HepG2 (cell line): Measurements from ENCODE around the gene TSC22D3. TPM values are rescaled to one million over a fixed set of nuclear protein-coding genes. Genes with fewer than 3 reads are reported as not detected.
A peak's percentile ranks its signal among the peaks of the same experiment; 100 is the strongest.

Experiments used
- ATAC-seq: fragments of 200-7000 bp; cut with Tn5 transposase; 3 replicates; pipeline ENCODE4 v1.9.1; 2020; ENCODE audit warnings: mild to moderate bottlenecking, moderate library complexity
- BruUV-seq: library from RNA; stranded (reverse); fragments of 400-500 nt; replicated peaks from 2 replicates; lab custom pipeline; 2021; lab: Mats Ljungman, UMichigan
- CTCF ChIA-PET: fragments of 300-600 bp; formaldehyde crosslinking; extraction: SDS; loops from one replicate; lab custom pipeline; 2021; ENCODE audit warnings: low total read pairs, inconsistent platforms, low intra/inter-chr PET ratio; lab: Yijun Ruan, JAX
- POLR2A ChIA-PET: fragments of 350-600 bp; sonication (Branson Sonifier 250); formaldehyde crosslinking; loops from one replicate; lab custom pipeline; 2020; ENCODE audit warnings: antibody characterized with exemption, inconsistent platforms; lab: Yijun Ruan, JAX
- DNase-seq: peaks from one replicate; pipeline ENCODE4 v3.0.0-alpha.2; 2015; ENCODE audit warnings: low spot score
- FAIRE-seq: peaks from 3 replicates; lab custom pipeline; 2011; peaks lifted over from hg19 to GRCh38; lab: Jason Lieb, UNC
- H2AFZ ChIP-seq: one replicate; pipeline ENCODE4 v1.6.1; 2011; ENCODE audit warnings: low read length, inconsistent platforms
- H3K27ac ChIP-seq: fragments of 300-600 bp; 3 replicates; pipeline ENCODE4 v1.8.0; 2011; ENCODE audit warnings: mixed run types, mild to moderate bottlenecking, mixed read lengths, low read length, inconsistent platforms; ENCODE audit not compliant: insufficient read depth; ENCODE audit errors: extremely low read length
- H3K27me3 ChIP-seq, 2 experiments: fragments of 200-600 bp in 1 of 2; 2 replicates in 1 of 2; 3 replicates in 1 of 2; pipeline versions ENCODE4 v1.6.0 to v1.8.0; 2011; ENCODE audit warnings: low read length in 2 of 2, mild to moderate bottlenecking in 2 of 2, moderate library complexity in 2 of 2, inconsistent platforms in 1 of 2; ENCODE audit not compliant: insufficient read depth in 2 of 2, control insufficient read depth in 1 of 2
- H3K36me3 ChIP-seq, 2 experiments: fragments of 200-600 bp in 1 of 2; replicated peaks in 1 of 2; 2 replicates in 1 of 2; 3 replicates in 1 of 2; pipeline versions ENCODE4 v1.5.1 to v1.8.0; 2011; ENCODE audit warnings: low read length in 2 of 2, inconsistent platforms in 1 of 2; ENCODE audit not compliant: insufficient read depth in 2 of 2, control insufficient read depth in 1 of 2
- H3K4me1 ChIP-seq: 2 replicates; pipeline ENCODE4 v1.5.1; 2012; ENCODE audit warnings: low read length, inconsistent platforms; ENCODE audit not compliant: insufficient read depth
- H3K4me2 ChIP-seq: 2 replicates; pipeline ENCODE4 v1.6.0; 2011; ENCODE audit warnings: low read depth, low read length, inconsistent platforms
- H3K4me3 ChIP-seq, 3 experiments: fragments of 200-600 bp in 1 of 3; sonication (generic), shearing (Covaris generic) in 1 of 3; replicated peaks in 1 of 3; 2 replicates each; pipeline ENCODE4 v1.5.1; 2011 to 2016; ENCODE audit warnings: low read length in 3 of 3, inconsistent platforms in 2 of 3, low read depth in 2 of 3, mild to moderate bottlenecking in 2 of 3, control low read depth in 1 of 3, mixed read lengths in 1 of 3; ENCODE audit not compliant: insufficient read depth in 1 of 3
- H3K79me2 ChIP-seq: one replicate; pipeline ENCODE4 v1.6.1; 2011; ENCODE audit warnings: low read length, inconsistent platforms; ENCODE audit not compliant: insufficient read depth
- H3K9ac ChIP-seq: 2 replicates; pipeline ENCODE4 v1.6.0; 2011; ENCODE audit warnings: mild to moderate bottlenecking, low read depth, low read length, inconsistent platforms; ENCODE audit not compliant: insufficient read depth
- H3K9me3 ChIP-seq: 2 replicates; pipeline ENCODE4 v1.5.1; 2012; ENCODE audit warnings: mild to moderate bottlenecking, low read length
- H4K20me1 ChIP-seq: 2 replicates; pipeline ENCODE4 v1.6.0; 2011; ENCODE audit warnings: inconsistent platforms, mild to moderate bottlenecking, low read length, moderate library complexity; ENCODE audit not compliant: insufficient read depth
- CBX2 ChIP-seq, 2 experiments: fragments of 200-600 bp in 1 of 2; sonication (generic); formaldehyde crosslinking in 1 of 2; IDR thresholded peaks; 2 replicates each; pipeline versions ENCODE4 v1.7.0 to v1.8.1; 2018 to 2022; ENCODE audit warnings: low read depth in 2 of 2, low read length in 1 of 2, mild to moderate bottlenecking in 1 of 2, missing genetic modification reagents in 1 of 2
- DNMT1 ChIP-seq: sonication (generic); formaldehyde crosslinking; IDR thresholded peaks from 2 replicates; pipeline ENCODE4 v1.5.1; 2020; ENCODE audit warnings: mild to moderate bottlenecking, missing genetic modification reagents
- DRAP1 ChIP-seq: IDR thresholded peaks from 2 replicates; pipeline ENCODE4 v1.6.1; 2016; ENCODE audit warnings: missing genetic modification reagents, missing compliant biosample characterization
- HNF4G ChIP-seq, 2 experiments: sonication (generic) in 1 of 2; formaldehyde crosslinking in 1 of 2; IDR thresholded peaks; 2 replicates each; pipeline versions ENCODE4 v1.4.0 to v1.6.1; 2011 to 2020; ENCODE audit warnings: borderline replicate concordance in 2 of 2, low read depth in 2 of 2, mild to moderate bottlenecking in 2 of 2, low read length in 1 of 2, missing genetic modification reagents in 1 of 2, moderate library complexity in 1 of 2
- HNRNPUL1 ChIP-seq: fragments of 200-400 bp; formaldehyde crosslinking; IDR thresholded peaks from 2 replicates; pipeline ENCODE4 v1.6.1; 2017; ENCODE audit warnings: low read depth, mild to moderate bottlenecking, low read length, moderate library complexity
- MED8 ChIP-seq: sonication (generic); formaldehyde crosslinking; IDR thresholded peaks from 2 replicates; pipeline ENCODE4 v1.8.1; 2023; ENCODE audit warnings: mild to moderate bottlenecking, missing genetic modification reagents; ENCODE audit not compliant: insufficient replicate concordance
- NCOA2 ChIP-seq: sonication (generic); formaldehyde crosslinking; IDR thresholded peaks from 2 replicates; pipeline ENCODE4 v1.8.0; 2022; ENCODE audit warnings: inconsistent platforms
- PHF20 ChIP-seq: sonication (generic); formaldehyde crosslinking; IDR thresholded peaks from 2 replicates; pipeline ENCODE4 v1.5.0; 2020; ENCODE audit warnings: mild to moderate bottlenecking, missing genetic modification reagents
- RAD51 ChIP-seq: fragments of 450-650 bp; IDR thresholded peaks from 2 replicates; pipeline ENCODE4 v1.6.1; 2016; ENCODE audit warnings: borderline replicate concordance
- RXRA ChIP-seq: sonication (generic); formaldehyde crosslinking; IDR thresholded peaks from 2 replicates; pipeline ENCODE4 v1.5.1; 2020; ENCODE audit warnings: missing genetic modification reagents
- ZNF557 ChIP-seq: sonication (generic); formaldehyde crosslinking; IDR thresholded peaks from 2 replicates; pipeline ENCODE4 v1.4.0; 2020; ENCODE audit warnings: missing genetic modification reagents
- ZNF788 ChIP-seq: sonication (generic); formaldehyde crosslinking; IDR thresholded peaks from 2 replicates; pipeline ENCODE4 v1.5.0; 2020; ENCODE audit warnings: mild to moderate bottlenecking, missing genetic modification reagents, borderline replicate concordance
- WGBS: methylation state at CpG from one replicate; pipeline ENCODE4 v1.1.6; 2017; ENCODE audit warnings: low lambda C conversion rate; 5-methylcytosine and 5-hydroxymethylcytosine counted together
- in situ Hi-C: cut with HindIII; loops from 2 replicates; pipeline ENCODE4 v1.10.0; 2017; ENCODE audit warnings: low pct_unique_long_range_greater_than_20kb; ENCODE audit not compliant: extremely low pct_ligation_motif_present
- intact Hi-C: fragments of 100-400 bp; cut with micrococcal nuclease; formaldehyde crosslinking; loops from one replicate; pipeline ENCODE4 v1.10.0; 2022; ENCODE audit not compliant: unreplicated experiment
- polyA plus RNA-seq, 8 experiments: library from polyadenylated mRNA; depleted of rRNA in 3 of 8; stranded (reverse) in 7 of 8; unstranded in 1 of 8; fragments of >200 nt; fragmentation: Illumina TruSeq in 4 of 8; extraction: Trizol in 4 of 8; gene quantifications; 2 replicates each; pipeline versions ENCODE4 v1.2.1 to v1.2.3, GENCODE V29; 2011 to 2016; ENCODE audit warnings: low read depth in 4 of 8, missing spikeins in 1 of 8, mixed read lengths in 1 of 8; ENCODE audit not compliant: insufficient read depth in 1 of 8
- total RNA-seq, 5 experiments: library from RNA; depleted of rRNA; stranded (reverse); fragments of >200 nt; fragmentation: Illumina TruSeq; extraction: Trizol; gene quantifications; 2 replicates each; pipeline ENCODE4 v1.2.3, GENCODE V29; 2016; ENCODE audit warnings: low read depth in 1 of 5
- TF ChIP-seq, protein P1 (sequence below): sonication (generic); formaldehyde crosslinking; IDR thresholded peaks from 2 replicates; pipeline ENCODE4 v1.4.0; 2020; ENCODE audit warnings: mild to moderate bottlenecking, missing genetic modification reagents

Gene TSC22D3
- total and polyA plus RNA-seq, 2 of the 13 experiments (the other 11 are each of a cell fraction or from before 2014, with no cell fraction given) = 0.82 to 1.5 TPM

- peaks cover 0 to 6% of the 10 kb centered on the region in 2 experiments; a peak in 1 of 5 replicates for H3K27me3 ChIP-seq
- no peak for TF ChIP-seq RXRA (CRISPR knock-in tag)
- TF ChIP-seq, protein P1, sequence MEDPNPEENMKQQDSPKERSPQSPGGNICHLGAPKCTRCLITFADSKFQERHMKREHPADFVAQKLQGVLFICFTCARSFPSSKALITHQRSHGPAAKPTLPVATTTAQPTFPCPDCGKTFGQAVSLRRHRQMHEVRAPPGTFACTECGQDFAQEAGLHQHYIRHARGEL (CRISPR knock-in tag) = no peak
- no peak for TF ChIP-seq MED8 (CRISPR knock-in tag)
- no peak for TF ChIP-seq ZNF788 (CRISPR knock-in tag)
- TF ChIP-seq ZNF557 (CRISPR knock-in tag) = no peak
- no peak for TF ChIP-seq HNRNPUL1
- TF ChIP-seq CBX2 (IDR thresholded peaks at IDR 0.05; ENCODE audit: low read depth, low read length) = no peak
- TF ChIP-seq CBX2 (CRISPR knock-in tag; IDR thresholded peaks at IDR 0.05; ENCODE audit: low read depth) = no peak
- no peak for TF ChIP-seq DNMT1 (CRISPR knock-in tag)
- no peak for TF ChIP-seq RAD51
- TF ChIP-seq PHF20 (CRISPR knock-in tag) = no peak
- no peak for TF ChIP-seq NCOA2 (CRISPR knock-in tag)
- TF ChIP-seq HNF4G (IDR thresholded peaks at IDR 0.05; ENCODE audit: borderline replicate concordance, low read depth, low read length) = no peak
- no peak for TF ChIP-seq HNF4G (CRISPR knock-in tag; IDR thresholded peaks at IDR 0.05; ENCODE audit: borderline replicate concordance, low read depth)
- TF ChIP-seq DRAP1 = no peak
- BruUV-seq = no TSS peak
- no peaks in the 10 kb centered on the region for H3K9me3 ChIP-seq
- H3K27ac ChIP-seq = no peak overlapping the region
- no peak overlapping the region for H3K9ac ChIP-seq
- CTCF ChIA-PET = no interaction called here
- H3K4me3 ChIP-seq = no peak overlapping the region
- peaks cover 26% of the 10 kb centered on the region for H3K4me1 ChIP-seq
- no peak for DNase-seq
- no peak overlapping the region for H2AFZ ChIP-seq
- ATAC-seq = peak; percentile 51
- FAIRE-seq = no peak
- no peak overlapping the region for H3K4me2 ChIP-seq
- in situ Hi-C loops (no loop called here), intact Hi-C loops (no loop called here)
- POLR2A ChIA-PET = no interaction called here
- H3K36me3 ChIP-seq = no peaks in the 10 kb centered on the region
- H3K79me2 ChIP-seq = no peaks in the 10 kb centered on the region
- no peaks in the 10 kb centered on the region for H4K20me1 ChIP-seq
- 86% methylated on average over 1 of the region's 9 CpGs for WGBS
Measured at GRCh38 chrX:107714206-107714891, 61.2 kb downstream of the TSC22D3 start.
